ENCODE data around the gene CEP170.

Gene CEP170

DNA sequence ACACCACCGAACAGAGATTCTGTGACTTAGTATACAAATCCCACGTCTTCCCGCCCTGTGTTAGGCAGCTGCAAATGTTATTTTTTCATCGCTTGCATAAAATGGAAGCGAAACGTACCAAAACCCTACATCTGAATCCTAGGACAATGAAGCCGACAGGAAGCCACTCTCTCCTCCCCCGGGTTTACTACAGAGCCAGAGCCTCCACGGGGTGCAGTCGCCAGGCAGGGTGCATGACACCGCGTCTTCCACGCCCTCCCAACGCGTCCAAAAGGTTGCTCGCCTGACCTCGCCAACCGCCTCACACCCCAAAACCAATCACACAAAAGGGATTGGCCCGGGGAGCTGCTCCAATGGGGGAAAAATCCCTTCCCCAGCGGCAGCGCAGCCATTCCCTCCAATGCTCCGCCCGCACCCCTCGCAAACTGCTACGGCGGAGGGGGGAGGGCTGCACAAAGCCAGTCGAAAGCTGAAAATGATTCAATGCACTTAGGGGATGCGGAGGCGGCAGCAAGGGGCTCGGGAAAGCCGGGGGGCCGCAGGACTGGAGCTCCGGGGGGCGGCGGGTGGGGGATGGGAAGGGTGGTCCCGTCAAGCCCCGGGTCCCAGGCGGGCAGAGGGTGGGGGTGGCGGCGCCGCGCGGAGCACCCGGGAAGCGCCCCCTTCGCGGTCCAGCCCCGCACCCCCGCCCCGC lies 701 bp downstream of the CEP170 start (continued):
- no peak for TF ChIP-seq BCL11B (tag by site-specific recombination; IDR thresholded peaks at IDR 0.05; ENCODE audit: low read depth)
- TF ChIP-seq, protein P1, sequence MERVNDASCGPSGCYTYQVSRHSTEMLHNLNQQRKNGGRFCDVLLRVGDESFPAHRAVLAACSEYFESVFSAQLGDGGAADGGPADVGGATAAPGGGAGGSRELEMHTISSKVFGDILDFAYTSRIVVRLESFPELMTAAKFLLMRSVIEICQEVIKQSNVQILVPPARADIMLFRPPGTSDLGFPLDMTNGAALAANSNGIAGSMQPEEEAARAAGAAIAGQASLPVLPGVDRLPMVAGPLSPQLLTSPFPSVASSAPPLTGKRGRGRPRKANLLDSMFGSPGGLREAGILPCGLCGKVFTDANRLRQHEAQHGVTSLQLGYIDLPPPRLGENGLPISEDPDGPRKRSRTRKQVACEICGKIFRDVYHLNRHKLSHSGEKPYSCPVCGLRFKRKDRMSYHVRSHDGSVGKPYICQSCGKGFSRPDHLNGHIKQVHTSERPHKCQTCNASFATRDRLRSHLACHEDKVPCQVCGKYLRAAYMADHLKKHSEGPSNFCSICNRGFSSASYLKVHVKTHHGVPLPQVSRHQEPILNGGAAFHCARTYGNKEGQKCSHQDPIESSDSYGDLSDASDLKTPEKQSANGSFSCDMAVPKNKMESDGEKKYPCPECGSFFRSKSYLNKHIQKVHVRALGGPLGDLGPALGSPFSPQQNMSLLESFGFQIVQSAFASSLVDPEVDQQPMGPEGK (tag by site-specific recombination; IDR thresholded peaks at IDR 0.05) = peak; percentile 65
- TF ChIP-seq ZNF211 (tag by site-specific recombination; IDR thresholded peaks at IDR 0.05; ENCODE audit: low read depth) = no peak
- TF ChIP-seq ZBTB8A (tag by site-specific recombination; IDR thresholded peaks at IDR 0.05) = peak; percentile 25; the same call in 1 of the 2 replicates
- no peak for TF ChIP-seq ZNF221 (tag by site-specific recombination; IDR thresholded peaks at IDR 0.05; ENCODE audit: borderline replicate concordance)
- TF ChIP-seq ZIC2 (tag by site-specific recombination; IDR thresholded peaks at IDR 0.05) = peak; percentile 89
- no peak for TF ChIP-seq ZNF530 (tag by site-specific recombination; IDR thresholded peaks at IDR 0.05; ENCODE audit: low read depth)
- no peak for TF ChIP-seq ZNF155 (tag by site-specific recombination; IDR thresholded peaks at IDR 0.05)
- TF ChIP-seq ZNF664 (tag by site-specific recombination; IDR thresholded peaks at IDR 0.05) = 0 out of 2 replicates have a peak, but pooled peaks have one; percentile 27
- TF ChIP-seq ZNF324 (tag by site-specific recombination; IDR thresholded peaks at IDR 0.05) = peak; percentile 29; the same call in 1 of the 2 replicates
- no peak for TF ChIP-seq ZNF792 (tag by site-specific recombination; IDR thresholded peaks at IDR 0.05)
- TF ChIP-seq ZNF658 (tag by site-specific recombination; IDR thresholded peaks at IDR 0.05) = no peak
- TF ChIP-seq, protein P2, sequence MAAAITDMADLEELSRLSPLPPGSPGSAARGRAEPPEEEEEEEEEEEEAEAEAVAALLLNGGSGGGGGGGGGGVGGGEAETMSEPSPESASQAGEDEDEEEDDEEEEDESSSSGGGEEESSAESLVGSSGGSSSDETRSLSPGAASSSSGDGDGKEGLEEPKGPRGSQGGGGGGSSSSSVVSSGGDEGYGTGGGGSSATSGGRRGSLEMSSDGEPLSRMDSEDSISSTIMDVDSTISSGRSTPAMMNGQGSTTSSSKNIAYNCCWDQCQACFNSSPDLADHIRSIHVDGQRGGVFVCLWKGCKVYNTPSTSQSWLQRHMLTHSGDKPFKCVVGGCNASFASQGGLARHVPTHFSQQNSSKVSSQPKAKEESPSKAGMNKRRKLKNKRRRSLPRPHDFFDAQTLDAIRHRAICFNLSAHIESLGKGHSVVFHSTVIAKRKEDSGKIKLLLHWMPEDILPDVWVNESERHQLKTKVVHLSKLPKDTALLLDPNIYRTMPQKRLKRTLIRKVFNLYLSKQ (tag by site-specific recombination; IDR thresholded peaks at IDR 0.05; ENCODE audit: borderline replicate concordance) = no peak
- TF ChIP-seq, protein P3, sequence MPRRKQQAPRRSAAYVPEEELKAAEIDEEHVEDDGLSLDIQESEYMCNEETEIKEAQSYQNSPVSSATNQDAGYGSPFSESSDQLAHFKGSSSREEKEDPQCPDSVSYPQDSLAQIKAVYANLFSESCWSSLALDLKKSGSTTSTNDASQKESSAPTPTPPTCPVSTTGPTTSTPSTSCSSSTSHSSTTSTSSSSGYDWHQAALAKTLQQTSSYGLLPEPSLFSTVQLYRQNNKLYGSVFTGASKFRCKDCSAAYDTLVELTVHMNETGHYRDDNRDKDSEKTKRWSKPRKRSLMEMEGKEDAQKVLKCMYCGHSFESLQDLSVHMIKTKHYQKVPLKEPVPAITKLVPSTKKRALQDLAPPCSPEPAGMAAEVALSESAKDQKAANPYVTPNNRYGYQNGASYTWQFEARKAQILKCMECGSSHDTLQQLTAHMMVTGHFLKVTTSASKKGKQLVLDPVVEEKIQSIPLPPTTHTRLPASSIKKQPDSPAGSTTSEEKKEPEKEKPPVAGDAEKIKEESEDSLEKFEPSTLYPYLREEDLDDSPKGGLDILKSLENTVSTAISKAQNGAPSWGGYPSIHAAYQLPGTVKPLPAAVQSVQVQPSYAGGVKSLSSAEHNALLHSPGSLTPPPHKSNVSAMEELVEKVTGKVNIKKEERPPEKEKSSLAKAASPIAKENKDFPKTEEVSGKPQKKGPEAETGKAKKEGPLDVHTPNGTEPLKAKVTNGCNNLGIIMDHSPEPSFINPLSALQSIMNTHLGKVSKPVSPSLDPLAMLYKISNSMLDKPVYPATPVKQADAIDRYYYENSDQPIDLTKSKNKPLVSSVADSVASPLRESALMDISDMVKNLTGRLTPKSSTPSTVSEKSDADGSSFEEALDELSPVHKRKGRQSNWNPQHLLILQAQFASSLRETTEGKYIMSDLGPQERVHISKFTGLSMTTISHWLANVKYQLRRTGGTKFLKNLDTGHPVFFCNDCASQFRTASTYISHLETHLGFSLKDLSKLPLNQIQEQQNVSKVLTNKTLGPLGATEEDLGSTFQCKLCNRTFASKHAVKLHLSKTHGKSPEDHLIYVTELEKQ (tag by site-specific recombination; IDR thresholded peaks at IDR 0.05; ENCODE audit: borderline replicate concordance) = no peak
- TF ChIP-seq, protein P4, sequence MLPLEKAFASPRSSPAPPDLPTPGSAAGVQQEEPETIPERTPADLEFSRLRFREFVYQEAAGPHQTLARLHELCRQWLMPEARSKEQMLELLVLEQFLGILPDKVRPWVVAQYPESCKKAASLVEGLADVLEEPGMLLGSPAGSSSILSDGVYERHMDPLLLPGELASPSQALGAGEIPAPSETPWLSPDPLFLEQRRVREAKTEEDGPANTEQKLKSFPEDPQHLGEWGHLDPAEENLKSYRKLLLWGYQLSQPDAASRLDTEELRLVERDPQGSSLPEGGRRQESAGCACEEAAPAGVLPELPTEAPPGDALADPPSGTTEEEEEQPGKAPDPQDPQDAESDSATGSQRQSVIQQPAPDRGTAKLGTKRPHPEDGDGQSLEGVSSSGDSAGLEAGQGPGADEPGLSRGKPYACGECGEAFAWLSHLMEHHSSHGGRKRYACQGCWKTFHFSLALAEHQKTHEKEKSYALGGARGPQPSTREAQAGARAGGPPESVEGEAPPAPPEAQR (tag by site-specific recombination; IDR thresholded peaks at IDR 0.05) = no peak
- TF ChIP-seq, protein P5, sequence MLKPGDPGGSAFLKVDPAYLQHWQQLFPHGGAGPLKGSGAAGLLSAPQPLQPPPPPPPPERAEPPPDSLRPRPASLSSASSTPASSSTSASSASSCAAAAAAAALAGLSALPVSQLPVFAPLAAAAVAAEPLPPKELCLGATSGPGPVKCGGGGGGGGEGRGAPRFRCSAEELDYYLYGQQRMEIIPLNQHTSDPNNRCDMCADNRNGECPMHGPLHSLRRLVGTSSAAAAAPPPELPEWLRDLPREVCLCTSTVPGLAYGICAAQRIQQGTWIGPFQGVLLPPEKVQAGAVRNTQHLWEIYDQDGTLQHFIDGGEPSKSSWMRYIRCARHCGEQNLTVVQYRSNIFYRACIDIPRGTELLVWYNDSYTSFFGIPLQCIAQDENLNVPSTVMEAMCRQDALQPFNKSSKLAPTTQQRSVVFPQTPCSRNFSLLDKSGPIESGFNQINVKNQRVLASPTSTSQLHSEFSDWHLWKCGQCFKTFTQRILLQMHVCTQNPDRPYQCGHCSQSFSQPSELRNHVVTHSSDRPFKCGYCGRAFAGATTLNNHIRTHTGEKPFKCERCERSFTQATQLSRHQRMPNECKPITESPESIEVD (tag by site-specific recombination; IDR thresholded peaks at IDR 0.05) = no peak
- TF ChIP-seq, protein P6, sequence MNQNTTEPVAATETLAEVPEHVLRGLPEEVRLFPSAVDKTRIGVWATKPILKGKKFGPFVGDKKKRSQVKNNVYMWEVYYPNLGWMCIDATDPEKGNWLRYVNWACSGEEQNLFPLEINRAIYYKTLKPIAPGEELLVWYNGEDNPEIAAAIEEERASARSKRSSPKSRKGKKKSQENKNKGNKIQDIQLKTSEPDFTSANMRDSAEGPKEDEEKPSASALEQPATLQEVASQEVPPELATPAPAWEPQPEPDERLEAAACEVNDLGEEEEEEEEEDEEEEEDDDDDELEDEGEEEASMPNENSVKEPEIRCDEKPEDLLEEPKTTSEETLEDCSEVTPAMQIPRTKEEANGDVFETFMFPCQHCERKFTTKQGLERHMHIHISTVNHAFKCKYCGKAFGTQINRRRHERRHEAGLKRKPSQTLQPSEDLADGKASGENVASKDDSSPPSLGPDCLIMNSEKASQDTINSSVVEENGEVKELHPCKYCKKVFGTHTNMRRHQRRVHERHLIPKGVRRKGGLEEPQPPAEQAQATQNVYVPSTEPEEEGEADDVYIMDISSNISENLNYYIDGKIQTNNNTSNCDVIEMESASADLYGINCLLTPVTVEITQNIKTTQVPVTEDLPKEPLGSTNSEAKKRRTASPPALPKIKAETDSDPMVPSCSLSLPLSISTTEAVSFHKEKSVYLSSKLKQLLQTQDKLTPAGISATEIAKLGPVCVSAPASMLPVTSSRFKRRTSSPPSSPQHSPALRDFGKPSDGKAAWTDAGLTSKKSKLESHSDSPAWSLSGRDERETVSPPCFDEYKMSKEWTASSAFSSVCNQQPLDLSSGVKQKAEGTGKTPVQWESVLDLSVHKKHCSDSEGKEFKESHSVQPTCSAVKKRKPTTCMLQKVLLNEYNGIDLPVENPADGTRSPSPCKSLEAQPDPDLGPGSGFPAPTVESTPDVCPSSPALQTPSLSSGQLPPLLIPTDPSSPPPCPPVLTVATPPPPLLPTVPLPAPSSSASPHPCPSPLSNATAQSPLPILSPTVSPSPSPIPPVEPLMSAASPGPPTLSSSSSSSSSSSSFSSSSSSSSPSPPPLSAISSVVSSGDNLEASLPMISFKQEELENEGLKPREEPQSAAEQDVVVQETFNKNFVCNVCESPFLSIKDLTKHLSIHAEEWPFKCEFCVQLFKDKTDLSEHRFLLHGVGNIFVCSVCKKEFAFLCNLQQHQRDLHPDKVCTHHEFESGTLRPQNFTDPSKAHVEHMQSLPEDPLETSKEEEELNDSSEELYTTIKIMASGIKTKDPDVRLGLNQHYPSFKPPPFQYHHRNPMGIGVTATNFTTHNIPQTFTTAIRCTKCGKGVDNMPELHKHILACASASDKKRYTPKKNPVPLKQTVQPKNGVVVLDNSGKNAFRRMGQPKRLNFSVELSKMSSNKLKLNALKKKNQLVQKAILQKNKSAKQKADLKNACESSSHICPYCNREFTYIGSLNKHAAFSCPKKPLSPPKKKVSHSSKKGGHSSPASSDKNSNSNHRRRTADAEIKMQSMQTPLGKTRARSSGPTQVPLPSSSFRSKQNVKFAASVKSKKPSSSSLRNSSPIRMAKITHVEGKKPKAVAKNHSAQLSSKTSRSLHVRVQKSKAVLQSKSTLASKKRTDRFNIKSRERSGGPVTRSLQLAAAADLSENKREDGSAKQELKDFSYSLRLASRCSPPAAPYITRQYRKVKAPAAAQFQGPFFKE (tag by site-specific recombination; IDR thresholded peaks at IDR 0.05; ENCODE audit: borderline replicate concordance) = no peak
- peak; percentile 63 for TF ChIP-seq ZNF501 (tag by site-specific recombination; IDR thresholded peaks at IDR 0.05)
- no peak for TF ChIP-seq FEZF1 (tag by site-specific recombination; IDR thresholded peaks at IDR 0.05)
- peak; percentile 29 for TF ChIP-seq SP3 (tag by site-specific recombination; IDR thresholded peaks at IDR 0.05)
- TF ChIP-seq, protein P7, sequence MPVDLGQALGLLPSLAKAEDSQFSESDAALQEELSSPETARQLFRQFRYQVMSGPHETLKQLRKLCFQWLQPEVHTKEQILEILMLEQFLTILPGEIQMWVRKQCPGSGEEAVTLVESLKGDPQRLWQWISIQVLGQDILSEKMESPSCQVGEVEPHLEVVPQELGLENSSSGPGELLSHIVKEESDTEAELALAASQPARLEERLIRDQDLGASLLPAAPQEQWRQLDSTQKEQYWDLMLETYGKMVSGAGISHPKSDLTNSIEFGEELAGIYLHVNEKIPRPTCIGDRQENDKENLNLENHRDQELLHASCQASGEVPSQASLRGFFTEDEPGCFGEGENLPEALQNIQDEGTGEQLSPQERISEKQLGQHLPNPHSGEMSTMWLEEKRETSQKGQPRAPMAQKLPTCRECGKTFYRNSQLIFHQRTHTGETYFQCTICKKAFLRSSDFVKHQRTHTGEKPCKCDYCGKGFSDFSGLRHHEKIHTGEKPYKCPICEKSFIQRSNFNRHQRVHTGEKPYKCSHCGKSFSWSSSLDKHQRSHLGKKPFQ (tag by site-specific recombination; IDR thresholded peaks at IDR 0.05) = no peak
